G401 (cell line): ENCODE results near the gene CEACAM7. TPM values are rescaled to one million over a fixed set of nuclear protein-coding genes. Genes with fewer than 3 reads are reported as not detected.
"Not testable (repeated sequence)": the region's sequence is repeated elsewhere in the genome, so short reads cannot be mapped to it uniquely, and the experiment has no call there.

Experiments
- DNase-seq: peaks from one replicate; pipeline ENCODE4 v3.0.0-alpha.2; 2015; ENCODE audit warnings: low spot score
- in situ Hi-C: cut with HindIII; loops from 2 replicates; pipeline ENCODE4 v1.10.0; 2016; ENCODE audit warnings: low sequenced_read_pairs, mixed read lengths
- total RNA-seq: library from RNA; depleted of rRNA; stranded (reverse); fragments of >200 nt; shearing (Covaris generic); gene quantifications from 2 replicates; pipeline ENCODE4 v1.2.3, GENCODE V29; 2014; rRNA removed

The CEACAM7 gene
- not detected in 2 replicates for total RNA-seq

DNA sequence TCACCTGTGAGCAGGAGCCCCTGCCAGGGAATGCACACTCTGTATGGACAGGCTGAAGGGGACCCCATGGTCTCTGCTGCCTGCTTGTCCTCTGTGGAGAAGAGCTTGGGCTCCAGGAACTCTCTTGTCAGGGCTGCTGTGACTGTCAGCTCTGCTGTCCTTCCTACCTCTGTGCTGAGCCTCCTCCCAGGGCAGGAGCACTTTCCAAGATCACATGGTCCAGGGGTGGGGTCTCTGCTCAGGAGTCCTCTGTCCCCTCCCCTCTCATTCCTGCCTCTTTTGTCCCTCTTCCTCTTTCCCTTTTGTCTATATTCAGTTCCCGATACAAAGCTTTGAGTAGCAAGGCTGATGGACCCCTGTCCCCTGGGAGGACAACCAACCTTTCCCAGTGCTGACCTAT, at the start of gene CEACAM7:
TSS of gene CEACAM7 (minus strand) at position 173 of the 400 bp plus-strand sequence. CDS start at position 68, 105 bp downstream.
- in situ Hi-C loops = no loop called here
- DNase-seq = no peak

DNA sequence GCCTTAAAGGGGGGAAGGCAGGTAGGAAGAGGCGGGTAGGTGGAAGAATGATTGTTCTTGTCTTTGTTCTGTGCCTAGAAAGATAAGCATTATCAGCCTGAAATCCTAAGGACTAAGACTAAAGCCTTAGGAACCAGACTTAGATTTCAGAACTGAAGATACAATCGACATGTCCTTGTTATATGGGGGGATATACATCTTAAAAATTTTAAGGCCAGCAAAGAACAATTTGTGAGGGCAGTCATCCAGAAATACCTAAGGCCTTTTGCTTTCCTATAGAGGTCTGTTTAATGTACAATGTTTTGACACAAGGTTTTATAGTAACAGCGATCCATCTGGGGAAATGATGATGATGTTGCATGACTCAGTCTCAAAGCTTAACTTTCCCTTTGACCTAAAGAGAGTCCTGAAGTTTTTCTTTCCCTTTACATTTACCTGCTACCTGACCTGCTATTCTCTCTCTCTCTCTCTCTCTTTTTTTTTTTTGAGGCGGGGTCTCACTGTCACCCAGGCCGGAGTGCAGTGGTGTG, 47.1 kb upstream of the CEACAM7 start:
- DNase-seq = no peak
- in situ Hi-C loops = no loop called here

DNA sequence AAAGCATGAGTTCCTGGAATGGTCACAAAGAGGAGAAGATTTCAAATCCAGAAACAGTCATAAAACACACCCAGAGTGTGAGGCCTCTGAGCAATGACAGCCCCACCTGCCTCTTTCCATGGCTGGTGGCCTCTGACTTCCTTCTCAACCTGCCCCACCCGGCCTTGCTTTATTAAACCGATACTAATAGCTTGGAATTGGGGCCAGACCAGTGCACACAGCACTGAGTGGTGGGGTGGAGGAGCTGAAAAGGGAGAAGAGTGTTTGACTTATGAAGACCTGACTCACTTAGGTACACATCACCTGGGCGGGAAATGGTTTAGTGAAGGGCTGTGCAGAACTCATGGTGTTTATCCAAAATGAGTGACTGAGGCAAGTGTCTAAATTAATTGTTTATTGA, 46.5 kb upstream of the CEACAM7 start:
- no peak for DNase-seq
- in situ Hi-C loops = no loop called here

DNA sequence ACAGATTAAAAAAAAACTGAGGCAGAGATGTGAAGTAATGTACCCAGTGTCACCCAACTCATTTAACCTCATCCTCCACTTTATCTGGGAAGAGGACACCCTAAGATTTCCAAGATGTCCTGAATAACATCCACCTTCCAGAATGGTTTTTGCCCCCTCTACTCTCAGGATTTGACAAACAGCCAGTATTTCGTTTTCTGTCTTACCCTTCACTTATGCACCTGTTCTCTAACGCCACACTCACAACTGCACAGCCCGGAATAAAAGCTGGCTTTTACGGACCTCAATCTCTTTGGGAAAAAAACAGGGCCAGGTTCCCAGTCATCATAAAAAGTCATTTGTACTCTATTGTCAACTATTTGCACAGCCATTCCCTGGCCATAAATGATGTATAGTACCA, 46.1 kb upstream of the CEACAM7 start:
- in situ Hi-C loops = no loop called here
- DNase-seq = no peak

DNA sequence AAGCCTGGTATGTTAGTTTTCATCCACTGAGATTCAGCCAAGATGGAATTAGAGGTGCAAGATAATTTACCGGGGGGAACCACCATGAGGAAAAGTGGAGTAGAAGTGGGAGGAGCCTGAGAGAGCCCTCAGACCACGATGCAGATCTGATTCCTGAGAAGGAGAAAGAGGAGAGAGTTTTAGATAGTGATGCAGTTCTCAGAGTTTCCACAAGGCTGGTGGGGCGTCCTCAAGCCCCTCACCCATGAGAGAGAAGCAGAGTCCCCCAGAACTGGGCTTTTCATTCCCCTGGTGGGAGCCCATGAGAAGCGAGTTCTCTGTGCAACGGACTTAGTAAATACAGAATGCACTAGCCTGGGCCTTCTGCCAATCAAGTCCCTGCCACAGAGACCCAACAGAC, 38.4 kb upstream of the CEACAM7 start:
- in situ Hi-C loops = no loop called here
- no peak for DNase-seq

DNA sequence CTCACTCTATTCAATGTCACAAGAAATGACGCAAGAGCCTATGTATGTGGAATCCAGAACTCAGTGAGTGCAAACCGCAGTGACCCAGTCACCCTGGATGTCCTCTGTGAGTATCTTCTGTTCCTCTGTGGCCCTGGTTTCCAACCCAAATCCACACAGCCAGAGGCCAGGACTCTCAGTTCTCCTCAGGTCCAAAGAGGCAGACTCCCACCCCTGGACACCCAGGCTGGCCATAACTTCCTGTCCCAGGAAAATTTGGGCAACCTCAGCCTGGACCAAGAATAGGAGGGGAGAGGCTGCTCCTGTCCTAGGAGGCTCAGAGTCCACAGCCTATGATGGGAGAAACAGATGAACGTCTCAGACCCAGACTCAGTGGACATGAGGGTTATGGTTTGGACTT, 32.0 kb upstream of the CEACAM7 start:
- DNase-seq = no peak
- in situ Hi-C loops = no loop called here

DNA sequence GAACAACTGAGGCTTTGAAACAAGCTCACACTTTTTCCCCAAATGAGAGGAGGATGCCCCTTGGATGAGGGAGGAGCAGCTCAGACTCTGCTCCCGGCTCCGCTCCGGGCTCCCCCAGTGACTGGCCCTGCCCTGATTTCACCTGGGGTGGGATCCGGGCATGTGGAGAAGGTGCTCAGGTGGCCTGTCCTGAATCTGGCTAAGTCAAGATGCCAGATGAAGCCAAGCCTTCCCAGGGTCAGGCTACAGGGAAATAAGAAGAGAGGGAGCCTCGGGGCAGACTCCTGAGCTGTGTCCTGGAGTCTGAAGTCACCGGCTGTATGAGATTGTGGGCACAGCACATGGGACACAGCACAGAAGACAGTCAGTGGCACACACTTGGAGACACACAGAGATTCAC, 30.7 kb upstream of the CEACAM7 start:
- no peak for DNase-seq
- in situ Hi-C loops = no loop called here

DNA sequence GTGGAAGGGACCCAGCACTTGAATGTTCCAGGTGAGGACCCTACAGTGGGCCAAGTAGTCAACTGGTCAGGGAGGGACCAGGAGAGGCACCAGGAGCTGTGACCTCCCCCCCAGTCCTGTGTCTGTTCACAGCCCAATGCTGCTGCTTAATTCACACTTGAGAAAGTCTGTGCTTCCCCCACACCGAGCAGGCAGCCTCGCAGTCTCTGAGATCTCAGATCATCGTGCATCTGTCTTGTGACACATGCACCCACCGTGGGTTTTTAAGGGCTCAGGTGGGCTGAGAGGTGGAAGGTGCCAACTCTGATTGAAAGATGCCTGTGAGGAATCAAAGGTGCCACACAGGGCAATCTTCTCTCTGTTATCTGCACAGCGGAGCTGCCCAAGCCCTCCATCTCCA, 26.5 kb upstream of the CEACAM7 start:
- DNase-seq = no peak
- in situ Hi-C loops = no loop called here

DNA sequence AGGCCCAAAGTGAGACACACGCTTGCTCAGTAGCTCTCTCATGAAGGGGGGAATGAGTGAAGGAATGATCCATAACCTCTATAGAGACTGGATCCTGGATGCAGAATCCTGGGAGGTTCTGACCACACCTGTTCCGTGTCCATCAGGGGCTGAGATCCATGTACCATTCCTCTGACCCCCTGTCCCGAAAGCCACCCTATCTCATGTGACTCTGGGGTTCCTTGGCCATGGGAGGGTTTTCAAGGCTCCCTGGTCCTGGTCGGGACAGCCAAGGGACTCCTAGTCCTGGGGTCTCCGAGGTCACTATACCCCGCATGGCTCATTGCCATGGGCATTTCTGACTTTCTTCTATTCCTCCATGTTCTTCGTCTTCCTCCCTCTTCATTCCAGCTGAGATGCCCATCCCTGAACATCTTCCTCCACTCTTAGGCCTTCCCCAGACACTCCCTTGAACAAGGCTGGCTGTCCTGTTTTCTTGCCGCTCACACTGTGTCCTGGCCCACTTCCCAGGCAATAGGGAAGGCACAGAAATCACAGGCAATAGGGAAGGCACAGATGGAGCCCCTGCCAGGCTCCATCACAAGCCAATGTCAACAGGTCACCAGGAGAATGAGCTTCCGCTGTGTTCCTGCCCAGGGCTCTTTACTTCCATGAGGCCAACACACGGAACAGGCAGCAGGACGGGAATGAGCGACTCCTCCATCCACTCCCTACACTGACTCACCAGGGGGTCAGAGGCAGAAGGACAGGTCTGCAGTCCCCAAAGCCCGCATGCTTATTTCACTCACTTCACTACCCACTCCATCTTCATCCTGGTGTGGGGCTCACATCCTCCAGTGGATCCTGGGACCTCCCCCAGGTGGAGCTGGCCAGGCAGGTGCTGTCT, 23.5 kb upstream of the CEACAM7 start:
- in situ Hi-C loops = no loop called here
- peak; percentile 89 for DNase-seq

DNA sequence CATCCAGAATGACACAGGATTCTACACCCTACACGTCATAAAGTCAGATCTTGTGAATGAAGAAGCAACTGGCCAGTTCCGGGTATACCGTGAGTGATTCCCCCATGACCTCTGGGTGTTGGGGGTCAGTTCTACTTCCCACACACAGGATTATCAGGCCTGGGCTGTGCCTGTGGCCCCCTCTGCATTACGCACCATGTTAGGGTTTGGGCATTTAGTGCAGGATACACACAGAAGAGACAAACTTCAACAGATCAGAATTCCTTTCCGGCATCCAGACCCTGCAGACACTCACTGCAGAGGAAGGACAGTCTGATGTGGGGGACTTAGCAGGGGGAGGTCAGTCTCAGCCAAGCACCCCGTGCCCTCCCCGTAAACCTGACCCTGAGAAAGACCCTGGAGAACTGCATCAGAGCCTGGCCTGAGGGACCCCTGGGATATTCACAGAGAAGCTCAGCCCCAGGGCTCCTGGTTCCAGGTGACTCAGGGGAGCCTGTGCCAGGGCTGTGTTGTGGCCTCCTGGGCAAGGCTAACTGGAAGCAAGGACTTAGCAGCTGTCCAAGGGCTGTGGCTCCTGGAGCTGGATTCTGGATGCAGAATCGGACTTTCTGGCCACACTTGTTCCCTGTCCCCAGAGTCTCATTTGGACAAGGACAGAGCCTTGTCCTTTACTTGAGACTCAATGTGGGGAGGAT, 22.0 kb upstream of the CEACAM7 start:
- DNase-seq = no peak
- in situ Hi-C loops = no loop called here

DNA sequence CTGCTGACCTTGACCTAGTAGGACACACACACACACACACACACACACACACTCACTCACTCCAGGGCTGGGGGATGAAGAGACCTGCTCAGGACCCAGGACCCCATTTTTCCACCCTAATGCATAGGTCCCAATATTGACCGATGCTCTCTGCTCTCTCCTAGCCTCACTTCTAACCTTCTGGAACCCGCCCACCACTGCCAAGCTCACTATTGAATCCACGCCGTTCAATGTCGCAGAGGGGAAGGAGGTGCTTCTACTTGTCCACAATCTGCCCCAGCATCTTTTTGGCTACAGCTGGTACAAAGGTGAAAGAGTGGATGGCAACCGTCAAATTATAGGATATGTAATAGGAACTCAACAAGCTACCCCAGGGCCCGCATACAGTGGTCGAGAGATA, 21.4 kb upstream of the CEACAM7 start:
- DNase-seq, in situ Hi-C loops: not testable (repeated sequence)

DNA sequence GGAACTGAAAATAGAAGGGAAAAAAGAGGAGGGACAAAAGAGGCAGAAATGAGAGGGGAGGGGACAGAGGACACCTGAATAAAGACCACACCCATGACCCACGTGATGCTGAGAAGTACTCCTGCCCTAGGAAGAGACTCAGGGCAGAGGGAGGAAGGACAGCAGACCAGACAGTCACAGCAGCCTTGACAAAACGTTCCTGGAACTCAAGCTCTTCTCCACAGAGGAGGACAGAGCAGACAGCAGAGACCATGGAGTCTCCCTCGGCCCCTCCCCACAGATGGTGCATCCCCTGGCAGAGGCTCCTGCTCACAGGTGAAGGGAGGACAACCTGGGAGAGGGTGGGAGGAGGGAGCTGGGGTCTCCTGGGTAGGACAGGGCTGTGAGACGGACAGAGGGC, 20.4 kb upstream of the CEACAM7 start, which contains the start of gene CEACAM5:
TSS of gene CEACAM5 (plus strand) at position 146 of the 400 bp plus-strand sequence. CDS start at position 252, 106 bp downstream.
- DNase-seq = no peak
- in situ Hi-C loops = no loop called here

DNA sequence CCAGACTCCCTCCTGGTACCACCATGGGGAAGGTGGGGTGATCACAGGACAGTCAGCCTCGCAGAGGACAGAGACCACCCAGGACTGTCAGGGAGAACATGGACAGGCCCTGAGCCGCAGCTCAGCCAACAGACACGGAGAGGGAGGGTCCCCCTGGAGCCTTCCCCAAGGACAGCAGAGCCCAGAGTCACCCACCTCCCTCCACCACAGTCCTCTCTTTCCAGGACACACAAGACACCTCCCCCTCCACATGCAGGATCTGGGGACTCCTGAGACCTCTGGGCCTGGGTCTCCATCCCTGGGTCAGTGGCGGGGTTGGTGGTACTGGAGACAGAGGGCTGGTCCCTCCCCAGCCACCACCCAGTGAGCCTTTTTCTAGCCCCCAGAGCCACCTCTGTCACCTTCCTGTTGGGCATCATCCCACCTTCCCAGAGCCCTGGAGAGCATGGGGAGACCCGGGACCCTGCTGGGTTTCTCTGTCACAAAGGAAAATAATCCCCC, 19.9 kb upstream of the CEACAM7 start:
- DNase-seq = no peak
- in situ Hi-C loops = no loop called here

DNA sequence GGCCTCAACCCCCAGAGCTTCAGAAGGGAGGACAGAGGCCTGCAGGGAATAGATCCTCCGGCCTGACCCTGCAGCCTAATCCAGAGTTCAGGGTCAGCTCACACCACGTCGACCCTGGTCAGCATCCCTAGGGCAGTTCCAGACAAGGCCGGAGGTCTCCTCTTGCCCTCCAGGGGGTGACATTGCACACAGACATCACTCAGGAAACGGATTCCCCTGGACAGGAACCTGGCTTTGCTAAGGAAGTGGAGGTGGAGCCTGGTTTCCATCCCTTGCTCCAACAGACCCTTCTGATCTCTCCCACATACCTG, 19.4 kb upstream of the CEACAM7 start:
- DNase-seq = no peak
- in situ Hi-C loops = no loop called here

DNA sequence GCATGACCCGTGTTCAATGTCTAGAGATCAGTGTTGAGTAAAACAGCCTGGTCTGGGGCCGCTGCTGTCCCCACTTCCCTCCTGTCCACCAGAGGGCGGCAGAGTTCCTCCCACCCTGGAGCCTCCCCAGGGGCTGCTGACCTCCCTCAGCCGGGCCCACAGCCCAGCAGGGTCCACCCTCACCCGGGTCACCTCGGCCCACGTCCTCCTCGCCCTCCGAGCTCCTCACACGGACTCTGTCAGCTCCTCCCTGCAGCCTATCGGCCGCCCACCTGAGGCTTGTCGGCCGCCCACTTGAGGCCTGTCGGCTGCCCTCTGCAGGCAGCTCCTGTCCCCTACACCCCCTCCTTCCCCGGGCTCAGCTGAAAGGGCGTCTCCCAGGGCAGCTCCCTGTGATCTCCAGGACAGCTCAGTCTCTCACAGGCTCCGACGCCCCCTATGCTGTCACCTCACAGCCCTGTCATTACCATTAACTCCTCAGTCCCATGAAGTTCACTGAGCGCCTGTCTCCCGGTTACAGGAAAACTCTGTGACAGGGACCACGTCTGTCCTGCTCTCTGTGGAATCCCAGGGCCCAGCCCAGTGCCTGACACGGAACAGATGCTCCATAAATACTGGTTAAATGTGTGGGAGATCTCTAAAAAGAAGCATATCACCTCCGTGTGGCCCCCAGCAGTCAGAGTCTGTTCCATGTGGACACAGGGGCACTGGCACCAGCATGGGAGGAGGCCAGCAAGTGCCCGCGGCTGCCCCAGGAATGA, 18.9 kb upstream of the CEACAM7 start:
- in situ Hi-C loops = no loop called here
- DNase-seq = peak; percentile 29

DNA sequence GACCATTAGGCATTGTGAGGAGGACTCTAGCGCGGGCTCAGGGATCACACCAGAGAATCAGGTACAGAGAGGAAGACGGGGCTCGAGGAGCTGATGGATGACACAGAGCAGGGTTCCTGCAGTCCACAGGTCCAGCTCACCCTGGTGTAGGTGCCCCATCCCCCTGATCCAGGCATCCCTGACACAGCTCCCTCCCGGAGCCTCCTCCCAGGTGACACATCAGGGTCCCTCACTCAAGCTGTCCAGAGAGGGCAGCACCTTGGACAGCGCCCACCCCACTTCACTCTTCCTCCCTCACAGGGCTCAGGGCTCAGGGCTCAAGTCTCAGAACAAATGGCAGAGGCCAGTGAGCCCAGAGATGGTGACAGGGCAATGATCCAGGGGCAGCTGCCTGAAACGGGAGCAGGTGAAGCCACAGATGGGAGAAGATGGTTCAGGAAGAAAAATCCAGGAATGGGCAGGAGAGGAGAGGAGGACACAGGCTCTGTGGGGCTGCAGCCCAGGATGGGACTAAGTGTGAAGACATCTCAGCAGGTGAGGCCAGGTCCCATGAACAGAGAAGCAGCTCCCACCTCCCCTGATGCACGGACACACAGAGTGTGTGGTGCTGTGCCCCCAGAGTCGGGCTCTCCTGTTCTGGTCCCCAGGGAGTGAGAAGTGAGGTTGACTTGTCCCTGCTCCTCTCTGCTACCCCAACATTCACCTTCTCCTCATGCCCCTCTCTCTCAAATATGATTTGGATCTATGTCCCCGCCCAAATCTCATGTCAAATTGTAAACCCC, 17.5 kb upstream of the CEACAM7 start:
- in situ Hi-C loops = no loop called here
- DNase-seq = no peak

DNA sequence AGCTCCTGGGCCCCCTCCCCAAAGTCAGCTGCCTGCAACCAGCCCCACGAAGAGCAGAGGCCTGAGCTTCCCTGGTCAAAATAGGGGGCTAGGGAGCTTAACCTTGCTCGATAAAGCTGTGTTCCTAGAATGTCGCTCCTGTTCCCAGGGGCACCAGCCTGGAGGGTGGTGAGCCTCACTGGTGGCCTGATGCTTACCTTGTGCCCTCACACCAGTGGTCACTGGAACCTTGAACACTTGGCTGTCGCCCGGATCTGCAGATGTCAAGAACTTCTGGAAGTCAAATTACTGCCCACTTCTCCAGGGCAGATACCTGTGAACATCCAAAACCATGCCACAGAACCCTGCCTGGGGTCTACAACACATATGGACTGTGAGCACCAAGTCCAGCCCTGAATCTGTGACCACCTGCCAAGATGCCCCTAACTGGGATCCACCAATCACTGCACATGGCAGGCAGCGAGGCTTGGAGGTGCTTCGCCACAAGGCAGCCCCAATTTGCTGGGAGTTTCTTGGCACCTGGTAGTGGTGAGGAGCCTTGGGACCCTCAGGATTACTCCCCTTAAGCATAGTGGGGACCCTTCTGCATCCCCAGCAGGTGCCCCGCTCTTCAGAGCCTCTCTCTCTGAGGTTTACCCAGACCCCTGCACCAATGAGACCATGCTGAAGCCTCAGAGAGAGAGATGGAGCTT, 15.7 kb upstream of the CEACAM7 start:
- DNase-seq = no peak
- in situ Hi-C loops = no loop called here

DNA sequence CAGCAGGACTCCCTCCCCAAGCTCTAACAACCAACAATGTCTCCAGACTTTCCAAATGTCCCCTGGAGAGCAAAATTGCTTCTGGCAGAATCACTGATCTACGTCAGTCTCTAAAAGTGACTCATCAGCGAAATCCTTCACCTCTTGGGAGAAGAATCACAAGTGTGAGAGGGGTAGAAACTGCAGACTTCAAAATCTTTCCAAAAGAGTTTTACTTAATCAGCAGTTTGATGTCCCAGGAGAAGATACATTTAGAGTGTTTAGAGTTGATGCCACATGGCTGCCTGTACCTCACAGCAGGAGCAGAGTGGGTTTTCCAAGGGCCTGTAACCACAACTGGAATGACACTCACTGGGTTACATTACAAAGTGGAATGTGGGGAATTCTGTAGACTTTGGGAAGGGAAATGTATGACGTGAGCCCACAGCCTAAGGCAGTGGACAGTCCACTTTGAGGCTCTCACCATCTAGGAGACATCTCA, 14.1 kb upstream of the CEACAM7 start:
- no peak for DNase-seq
- in situ Hi-C loops = no loop called here
